CD4-positive, alpha-beta T cell treated with Interferon alpha-2 for 1 hour (primary cell): ENCODE data around the gene PDLIM1.
"Not testable (repeated sequence)": the region's sequence is repeated elsewhere in the genome, so short reads cannot be mapped to it uniquely, and the experiment has no call there.

Source experiments
- DNase-seq, 2 donors: peaks; one replicate each; pipeline ENCODE4 v3.0.0-alpha.2; 2020 to 2022

The PDLIM1 gene

GRCh38 chr10:95237376-95238170 lies 53.2 kb downstream of the PDLIM1 start:
- DNase-seq = no peak

- no peak for DNase-seq
These were observed 54.5 kb downstream of the PDLIM1 start for GRCh38 chr10:95236068-95236903.

DNA sequence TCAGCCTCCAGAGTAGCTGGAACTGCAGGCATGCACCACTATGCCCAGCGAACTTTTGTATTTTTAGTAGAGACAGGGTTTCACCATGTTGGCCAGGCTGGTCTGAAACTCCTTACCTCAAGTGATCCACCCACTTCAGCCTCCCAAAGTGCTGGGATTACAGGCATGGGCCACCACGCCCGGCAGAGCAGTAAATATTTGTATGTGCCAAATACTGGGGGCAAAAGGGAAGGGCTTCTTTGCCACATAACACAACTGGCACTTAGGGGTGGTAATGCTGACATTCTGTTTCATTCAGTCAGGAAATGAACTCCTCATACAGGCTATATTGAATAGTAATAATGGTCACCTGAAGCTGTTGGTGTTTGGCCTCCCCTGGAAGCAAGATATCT lies 55.1 kb downstream of the PDLIM1 start:
- DNase-seq = no peak

- no peak for DNase-seq
These were observed 55.9 kb downstream of the PDLIM1 start for GRCh38 chr10:95234951-95235350.

GRCh38 chr10:95233377-95234034 lies 57.3 kb downstream of the PDLIM1 start:
- DNase-seq = no peak

DNA sequence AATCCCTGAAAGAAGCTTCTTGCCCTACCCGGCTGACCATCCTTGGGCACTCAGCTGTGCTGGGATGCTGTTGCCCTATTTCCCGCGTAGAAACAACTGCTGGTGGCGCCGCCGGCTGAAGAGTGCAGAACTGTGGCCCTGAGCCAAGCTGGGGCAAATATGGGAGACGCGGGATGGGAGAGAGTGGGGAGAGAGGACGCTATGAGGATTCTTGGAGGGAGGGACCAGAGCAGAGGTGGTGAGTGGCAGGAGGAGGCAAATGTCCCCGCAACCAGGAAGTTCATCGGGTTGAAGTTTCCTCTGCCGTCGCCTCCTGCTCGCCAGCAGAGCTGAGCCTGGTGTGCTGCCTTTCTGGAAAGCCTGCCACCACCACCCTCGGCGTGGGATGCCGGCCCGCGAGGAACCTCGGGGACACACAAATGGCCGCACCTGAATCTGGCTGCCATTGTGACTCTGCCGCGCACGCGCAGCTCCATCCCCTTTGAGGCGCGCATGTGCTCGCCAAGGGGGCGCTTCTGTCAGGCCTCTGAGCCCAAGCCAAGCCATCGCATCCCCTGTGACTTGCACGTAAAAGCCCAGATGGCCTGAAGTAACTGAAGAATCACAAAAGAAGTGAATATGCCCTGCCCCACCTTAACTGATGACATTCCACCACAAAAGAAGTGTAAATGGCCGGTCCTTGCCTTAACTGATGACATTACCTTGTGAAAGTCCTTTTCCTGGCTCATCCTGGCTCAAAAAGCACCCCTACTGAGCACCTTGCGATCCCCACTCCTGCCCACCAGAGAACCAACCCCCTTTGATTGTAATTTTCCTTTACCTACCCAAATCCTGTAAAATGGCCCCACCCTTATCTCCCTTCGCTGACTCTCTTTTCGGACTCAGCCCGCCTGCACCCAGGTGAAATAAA lies 59.9 kb downstream of the PDLIM1 start:
- DNase-seq = peak; percentile 42 to 63

GRCh38 chr10:95229724-95230627 lies 60.8 kb downstream of the PDLIM1 start:
- no peak for DNase-seq

GRCh38 chr10:95228934-95229723 lies 61.7 kb downstream of the PDLIM1 start:
- not testable (repeated sequence) for DNase-seq

DNA sequence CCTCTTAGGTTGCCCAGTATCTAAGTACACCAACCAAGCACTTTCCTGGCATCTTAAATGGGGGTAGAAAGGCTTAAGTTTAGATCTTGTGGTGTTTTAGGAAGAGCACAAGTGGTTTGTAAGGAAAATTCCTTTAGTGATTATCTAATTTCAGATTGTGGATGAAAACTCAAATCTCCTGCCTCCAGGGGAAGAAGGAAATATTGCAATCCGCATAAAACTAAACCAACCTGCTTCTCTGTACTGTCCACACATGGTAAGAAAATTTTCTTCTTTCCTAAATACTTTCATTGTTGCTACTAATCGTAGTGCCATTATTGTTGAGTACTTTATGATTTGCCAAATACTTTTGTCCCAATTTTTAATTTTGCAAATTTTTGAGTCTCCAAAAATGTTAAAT lies 65.7 kb downstream of the PDLIM1 start:
- no peak for DNase-seq

DNA sequence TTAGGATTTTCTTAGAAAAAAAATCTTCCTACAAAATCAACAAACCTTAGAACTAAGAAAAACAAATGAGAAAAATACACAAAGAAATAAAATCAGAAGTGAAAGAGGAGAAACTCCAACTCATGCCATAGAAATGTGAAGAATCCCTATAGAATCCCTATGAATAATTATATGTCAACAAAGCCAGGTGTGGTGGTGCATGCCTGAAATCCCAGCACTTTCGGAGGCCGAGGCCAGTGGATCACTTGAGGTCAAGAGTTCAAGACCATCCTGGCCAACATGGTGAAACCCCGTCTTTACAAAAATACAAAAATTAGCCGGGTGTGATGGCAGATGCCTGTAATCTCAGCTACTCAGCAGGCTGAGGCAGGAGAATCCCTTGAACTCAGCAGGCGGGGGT lies 69.7 kb downstream of the PDLIM1 start:
- no peak for DNase-seq

GRCh38 chr10:95220539-95220938 lies 70.3 kb downstream of the PDLIM1 start:
- no peak for DNase-seq

DNA sequence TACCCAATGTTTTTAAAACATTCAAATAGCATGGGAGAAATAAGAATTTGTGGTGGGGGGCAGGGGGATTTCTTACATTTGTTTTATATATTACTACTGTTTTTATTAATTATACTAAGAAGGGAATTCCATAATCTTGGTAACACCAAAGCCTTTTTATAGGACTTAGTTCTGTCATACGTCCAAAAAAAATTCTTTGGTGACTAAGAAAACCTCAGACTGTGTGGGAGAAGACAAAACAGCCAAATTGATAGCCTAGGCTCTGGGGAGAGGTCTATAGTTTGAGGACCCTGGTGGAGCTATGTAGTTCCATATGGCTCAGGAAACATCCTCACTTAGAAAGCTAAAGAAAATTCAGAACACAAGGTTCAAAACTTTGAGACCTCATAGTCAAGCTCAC lies 73.3 kb downstream of the PDLIM1 start:
- DNase-seq = no peak

DNA sequence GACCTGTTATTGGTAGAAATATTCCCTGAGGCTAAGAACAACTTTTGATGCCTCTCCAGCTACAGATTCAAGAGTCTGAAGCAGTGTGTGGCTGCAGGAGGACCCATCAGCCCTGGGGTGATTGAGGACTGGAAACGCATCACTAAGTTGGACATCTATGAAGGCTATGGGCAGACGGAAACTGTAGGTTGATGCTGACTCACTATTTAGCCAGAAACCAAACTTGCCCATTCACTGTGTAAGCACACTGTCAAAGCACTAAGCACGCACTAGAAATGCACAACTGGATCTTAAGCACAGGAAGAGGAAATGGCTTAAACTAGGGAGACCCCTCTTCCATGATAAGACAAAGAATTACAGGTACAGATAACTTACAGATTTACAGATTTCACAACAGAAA lies 76.0 kb downstream of the PDLIM1 start:
- no peak for DNase-seq

GRCh38 chr10:95214369-95214768 lies 76.4 kb downstream of the PDLIM1 start:
- no peak for DNase-seq

DNA sequence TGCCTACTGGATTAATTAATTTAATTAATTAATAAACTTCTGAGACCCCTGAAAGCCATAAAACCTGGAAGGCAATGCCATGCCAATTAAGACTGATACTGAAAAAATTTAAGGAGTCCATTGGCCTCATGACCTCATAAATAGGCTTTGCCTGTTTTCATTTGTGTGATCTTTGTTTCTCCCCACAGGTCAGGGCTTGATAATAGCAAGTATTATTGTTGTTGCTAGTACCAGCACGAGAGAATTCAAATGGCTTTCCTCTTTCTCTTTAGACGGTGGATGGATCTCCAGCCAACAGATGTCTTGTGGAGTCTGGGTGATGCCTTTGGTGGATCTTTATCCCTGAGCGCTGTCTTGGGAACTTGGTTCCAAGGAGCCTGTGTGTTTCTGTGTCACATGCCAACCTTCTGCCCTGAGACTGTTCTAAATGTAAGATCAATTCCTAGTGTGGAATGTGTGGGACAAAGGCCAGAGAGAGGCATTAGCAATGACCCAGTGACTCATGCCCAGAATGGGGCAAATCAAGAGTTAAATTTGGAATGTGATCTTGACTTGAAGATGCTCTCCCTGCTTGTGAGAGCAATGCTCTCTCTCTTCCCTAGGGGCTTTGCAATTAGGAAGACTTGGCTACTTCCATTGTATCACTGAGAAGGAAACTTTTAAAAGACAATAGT lies 79.1 kb downstream of the PDLIM1 start:
- no peak for DNase-seq

GRCh38 chr10:95209509-95210127 lies 81.2 kb downstream of the PDLIM1 start:
- no peak for DNase-seq

- no peak for DNase-seq
These were observed 82.0 kb downstream of the PDLIM1 start for GRCh38 chr10:95208702-95209391.

DNA sequence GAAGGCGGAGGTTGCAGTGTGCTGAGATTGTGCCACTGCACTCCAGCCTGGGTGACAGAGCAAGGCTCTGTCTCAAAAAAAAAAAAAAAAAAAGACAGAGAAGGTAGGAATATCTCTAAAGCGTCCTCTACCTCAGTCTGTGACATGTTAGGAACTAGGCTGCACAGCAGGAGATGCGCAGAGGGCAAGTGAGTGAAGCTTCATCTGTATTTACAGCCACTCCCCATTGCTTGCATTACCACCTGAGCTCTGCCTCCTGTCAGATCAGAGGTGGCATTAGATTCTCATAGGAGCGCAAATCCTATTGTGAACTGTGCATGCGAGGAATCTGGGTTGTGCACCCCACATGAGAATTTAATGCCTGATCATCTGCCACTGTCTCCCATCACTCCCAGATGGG lies 87.9 kb downstream of the PDLIM1 start:
- DNase-seq = not testable (repeated sequence)

GRCh38 chr10:95201736-95202135 lies 89.1 kb downstream of the PDLIM1 start:
- no peak for DNase-seq
